Loucy (cell line): ENCODE data around the gene AFF3.
"Not testable (repeated sequence)": the region's sequence is repeated elsewhere in the genome, so short reads cannot be mapped to it uniquely, and the experiment has no call there.

Source experiments
- H2AFZ ChIP-seq: fragments of 200-600 bp; sonication (generic); 2 replicates; pipeline ENCODE4 v1.6.0; 2016; ENCODE audit warnings: antibody characterized with exemption, mild to moderate bottlenecking, low read length, moderate library complexity
- H3F3A ChIP-seq: fragments of 200-600 bp; 2 replicates; pipeline ENCODE4 v1.6.0; 2016; ENCODE audit warnings: antibody characterized with exemption, low read depth, mild to moderate bottlenecking
- H3K27me3 ChIP-seq: fragments of 200-600 bp; sonication (generic); 2 replicates; pipeline ENCODE4 v1.6.1; 2014; ENCODE audit warnings: low read length, mild to moderate bottlenecking; ENCODE audit not compliant: insufficient read depth, poor library complexity, severe bottlenecking
- H3K36me3 ChIP-seq: fragments of 200-600 bp; sonication (generic); 2 replicates; pipeline ENCODE4 v1.6.1; 2016; ENCODE audit warnings: low read length; ENCODE audit not compliant: insufficient read depth
- H3K4me1 ChIP-seq: fragments of 200-600 bp; sonication (generic); 2 replicates; pipeline ENCODE4 v1.5.1; 2014; ENCODE audit warnings: low read length, mild to moderate bottlenecking; ENCODE audit not compliant: insufficient read depth, poor library complexity, severe bottlenecking
- H3K4me2 ChIP-seq: fragments of 200-600 bp; sonication (generic); 2 replicates; pipeline ENCODE4 v1.6.0; 2014; ENCODE audit warnings: antibody characterized with exemption, low read length, low read depth, mild to moderate bottlenecking; ENCODE audit not compliant: poor library complexity, severe bottlenecking
- H3K4me3 ChIP-seq: fragments of 200-600 bp; sonication (generic); 2 replicates; pipeline ENCODE4 v1.5.1; 2014; ENCODE audit warnings: low read length, mild to moderate bottlenecking, mixed read lengths; ENCODE audit not compliant: poor library complexity, severe bottlenecking
- H3K79me2 ChIP-seq: fragments of 200-600 bp; sonication (generic); 2 replicates; pipeline ENCODE4 v1.6.1; 2014; ENCODE audit warnings: low read length; ENCODE audit not compliant: insufficient read depth
- H3K9ac ChIP-seq: fragments of 200-600 bp; sonication (generic); 2 replicates; pipeline ENCODE4 v1.6.0; 2014; ENCODE audit warnings: mild to moderate bottlenecking, low read depth, low read length, moderate library complexity; ENCODE audit not compliant: poor library complexity, severe bottlenecking
- H3K9me2 ChIP-seq: fragments of 200-600 bp; sonication (generic); replicated peaks from 2 replicates; pipeline ENCODE4 v1.6.1; 2016; ENCODE audit warnings: low read depth, low read length, mixed read lengths
- H3K9me3 ChIP-seq: fragments of 200-600 bp; sonication (generic); 2 replicates; pipeline ENCODE4 v1.6.1; 2014; ENCODE audit warnings: mild to moderate bottlenecking, antibody characterized with exemption, low read length, low read depth; ENCODE audit not compliant: insufficient read depth
- H4K20me1 ChIP-seq: fragments of 200-600 bp; sonication (generic); 2 replicates; pipeline ENCODE4 v1.6.0; 2014; ENCODE audit warnings: antibody characterized with exemption, low read length, mild to moderate bottlenecking; ENCODE audit not compliant: insufficient read depth, poor library complexity, severe bottlenecking
- EZH2phosphoT487 ChIP-seq: fragments of 200-600 bp; IDR thresholded peaks from 2 replicates; pipeline ENCODE4 v1.6.1; 2018; ENCODE audit warnings: antibody characterized with exemption, mild to moderate bottlenecking, moderate library complexity, borderline replicate concordance
- TF ChIP-seq, protein P1 (sequence below): fragments of 200-600 bp; sonication (generic); conservative IDR thresholded peaks from 2 replicates; pipeline ENCODE4 v1.5.1; 2014; ENCODE audit warnings: mild to moderate bottlenecking, antibody characterized with exemption, low read length

The AFF3 gene

DNA sequence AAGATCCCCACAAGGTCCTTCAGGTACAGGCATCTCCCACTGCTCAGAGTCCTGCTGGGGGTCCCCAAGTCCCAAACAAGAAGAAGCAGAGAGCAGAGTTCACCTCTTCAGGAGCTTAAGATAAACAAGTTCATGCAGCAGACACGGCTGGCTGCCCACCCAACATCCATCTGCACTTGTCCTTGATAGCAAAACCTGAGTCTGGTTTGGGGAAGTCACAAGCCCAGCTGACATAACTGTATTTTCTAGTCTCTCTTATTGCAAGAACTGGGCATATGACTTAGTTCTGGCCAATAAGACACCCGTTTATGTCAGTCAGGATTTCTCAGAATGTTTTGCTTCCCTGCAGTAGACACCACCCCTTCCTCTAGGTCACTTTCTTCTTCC lies 31.8 kb downstream of the AFF3 start:
- no peaks in the 10 kb centered on the region for H3K79me2 ChIP-seq
- H3K9me3 ChIP-seq = no peaks in the 10 kb centered on the region
- H3K9ac ChIP-seq = no peak overlapping the region
- TF ChIP-seq, protein P1, sequence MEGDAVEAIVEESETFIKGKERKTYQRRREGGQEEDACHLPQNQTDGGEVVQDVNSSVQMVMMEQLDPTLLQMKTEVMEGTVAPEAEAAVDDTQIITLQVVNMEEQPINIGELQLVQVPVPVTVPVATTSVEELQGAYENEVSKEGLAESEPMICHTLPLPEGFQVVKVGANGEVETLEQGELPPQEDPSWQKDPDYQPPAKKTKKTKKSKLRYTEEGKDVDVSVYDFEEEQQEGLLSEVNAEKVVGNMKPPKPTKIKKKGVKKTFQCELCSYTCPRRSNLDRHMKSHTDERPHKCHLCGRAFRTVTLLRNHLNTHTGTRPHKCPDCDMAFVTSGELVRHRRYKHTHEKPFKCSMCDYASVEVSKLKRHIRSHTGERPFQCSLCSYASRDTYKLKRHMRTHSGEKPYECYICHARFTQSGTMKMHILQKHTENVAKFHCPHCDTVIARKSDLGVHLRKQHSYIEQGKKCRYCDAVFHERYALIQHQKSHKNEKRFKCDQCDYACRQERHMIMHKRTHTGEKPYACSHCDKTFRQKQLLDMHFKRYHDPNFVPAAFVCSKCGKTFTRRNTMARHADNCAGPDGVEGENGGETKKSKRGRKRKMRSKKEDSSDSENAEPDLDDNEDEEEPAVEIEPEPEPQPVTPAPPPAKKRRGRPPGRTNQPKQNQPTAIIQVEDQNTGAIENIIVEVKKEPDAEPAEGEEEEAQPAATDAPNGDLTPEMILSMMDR = no peak
- TF ChIP-seq EZH2phosphoT487 = no peak
- H4K20me1 ChIP-seq = no peaks in the 10 kb centered on the region
- H3K4me2 ChIP-seq = no peak overlapping the region
- no peak overlapping the region for H3K4me3 ChIP-seq
- no peaks in the 10 kb centered on the region for H3K9me2 ChIP-seq
- H3K36me3 ChIP-seq = no peaks in the 10 kb centered on the region
- H3F3A ChIP-seq = no peaks in the 10 kb centered on the region
- H3K4me1 ChIP-seq = peaks cover 19% of the 10 kb centered on the region
- no peak overlapping the region for H2AFZ ChIP-seq
- no peaks in the 10 kb centered on the region for H3K27me3 ChIP-seq

- TF ChIP-seq EZH2phosphoT487 = no peak
- TF ChIP-seq, protein P1 = no peak
- no peaks in the 10 kb centered on the region for H3K79me2 ChIP-seq
- H3K9ac ChIP-seq = no peak overlapping the region
- no peak overlapping the region for H3K4me2 ChIP-seq
- H3K9me3 ChIP-seq = no peaks in the 10 kb centered on the region
- no peak overlapping the region for H3K4me3 ChIP-seq
- H3K36me3 ChIP-seq = no peaks in the 10 kb centered on the region
- no peaks in the 10 kb centered on the region for H3K27me3 ChIP-seq
- no peak overlapping the region for H2AFZ ChIP-seq
- H4K20me1 ChIP-seq = no peaks in the 10 kb centered on the region
- peaks cover 19% of the 10 kb centered on the region for H3K4me1 ChIP-seq
- H3F3A ChIP-seq = no peaks in the 10 kb centered on the region
- H3K9me2 ChIP-seq = no peaks in the 10 kb centered on the region
These were observed 32.3 kb downstream of the AFF3 start for GRCh38 chr2:100109986-100110613.

- not testable (repeated sequence) for H3K9me2 ChIP-seq, H3K9ac ChIP-seq, H3F3A ChIP-seq, H3K4me1 ChIP-seq, H3K27me3 ChIP-seq, H3K79me2 ChIP-seq, H3K4me2 ChIP-seq, H3K4me3 ChIP-seq, H2AFZ ChIP-seq, H3K9me3 ChIP-seq, H4K20me1 ChIP-seq, H3K36me3 ChIP-seq
These were observed 33.8 kb downstream of the AFF3 start for GRCh38 chr2:100108648-100109020.

GRCh38 chr2:100107906-100108647 lies 34.3 kb downstream of the AFF3 start:
- Histone ChIP-seq H3K36me3 (no peaks in the 10 kb centered on the region), H3K4me2 (no peak overlapping the region), H3K79me2 (no peaks in the 10 kb centered on the region), H3K27me3 (no peaks in the 10 kb centered on the region), H3K4me1 (peaks cover under 1% of the 10 kb centered on the region), H3F3A (no peaks in the 10 kb centered on the region), H3K9me3 (no peaks in the 10 kb centered on the region), H3K9me2 (no peaks in the 10 kb centered on the region), H3K9ac (no peak overlapping the region), H3K4me3 (no peak overlapping the region), H2AFZ (no peak overlapping the region), H4K20me1 (no peaks in the 10 kb centered on the region)
- no peak for TF ChIP-seq EZH2phosphoT487
- TF ChIP-seq, protein P1 = no peak
